Measurements from ENCODE around the gene ZSWIM4. TPM values are rescaled to one million over a fixed set of nuclear protein-coding genes. Genes with fewer than 3 reads are reported as not detected.

The ZSWIM4 gene
- total and polyA plus RNA-seq, 7 experiments from 2014 or later: 0.73 to 7.8 (median 5.5) TPM

GRCh38 chr19:13833330-13834243 is 38.3 kb downstream of the ZSWIM4 start:
- H3K4me3 ChIP-seq (ENCODE audit: low read length): peak overlapping the region; percentile 70
- peaks cover 0 to 18% (median 0%) of the 10 kb centered on the region in 5 donors for H3K36me3 Mint-ChIP-seq

GRCh38 chr19:13834244-13835069 is 39.2 kb downstream of the ZSWIM4 start:
- intact Hi-C loops (cut with micrococcal nuclease): no loop called here
- H3K4me1 ChIP-seq (ENCODE audit: control insufficient read depth in 2 of 2, insufficient read depth in 2 of 2, low read length in 2 of 2): peaks cover 40 to 46% of the 10 kb centered on the region in 2 donors
- CTCF ChIA-PET: interaction anchor here (0.5 to 0.6 kb wide), 2 partner anchors 27 to 386 kb away, joined by 4 to 5 read pairs; no protein-coding TSS in a partner anchor
- Mint-ChIP-seq H3K36me3 (peaks cover 0 to 22% (median 0%) of the 10 kb centered on the region in 5 donors), H3K4me3 (peak overlapping the region; percentile 79 to 93 (median 88)), H3K27ac (peak overlapping the region; percentile 88 to 97 (median 91)), H3K27me3 (no peaks in the 10 kb centered on the region), H3K9me3 (no peaks in the 10 kb centered on the region), H3K4me1 (peaks cover 15 to 49% (median 40%) of the 10 kb centered on the region in 7 donors)
- peak overlapping the region; percentile 85 for H3K27ac ChIP-seq (ENCODE audit: low read depth, low read length)
- no peaks in the 10 kb centered on the region for H3K27me3 ChIP-seq (ENCODE audit: control insufficient read depth in 2 of 2, insufficient read depth in 2 of 2, low read length in 2 of 2)
- DNase-seq (peak in 1 of 9 donors; percentile 27), ATAC-seq (no peak)
- POLR2A ChIA-PET: interaction anchor here (1.0 to 3.4 kb wide), 4 partner anchors 12 to 46 kb away, joined by 3 to 20 read pairs (median 5); no protein-coding TSS in a partner anchor
- no peaks in the 10 kb centered on the region for H3K36me3 ChIP-seq (ENCODE audit: control insufficient read depth in 2 of 3, insufficient read depth in 3 of 3, low read length in 3 of 3)
- no peaks in the 10 kb centered on the region for H3K9me3 ChIP-seq (ENCODE audit: control insufficient read depth in 2 of 3, low read length in 3 of 3)
- H3K4me3 ChIP-seq (ENCODE audit: low read length): peak overlapping the region; percentile 70

More at GRCh38 chr19:13833330-13834243, 38.3 kb downstream of the ZSWIM4 start:
- no peaks in the 10 kb centered on the region for H3K9me3 ChIP-seq (ENCODE audit: control insufficient read depth in 2 of 3, low read length in 3 of 3)
- intact Hi-C loops (cut with micrococcal nuclease): loop anchor here (1.0 to 2.0 kb wide), 7 partner anchors 9 to 73 kb away; partner anchors contain the start of genes BRME1 (in 1 of the 2), CC2D1A (in 1 of the 2) and ZSWIM4 (in 1 of the 2)
- peak; percentile 88 to 97 (median 92) for DNase-seq
- peak overlapping the region; percentile 88 to 97 (median 91) for H3K27ac Mint-ChIP-seq
- H3K4me1 Mint-ChIP-seq: peaks cover 15 to 41% (median 36%) of the 10 kb centered on the region in 7 donors
- no peaks in the 10 kb centered on the region for H3K36me3 ChIP-seq (ENCODE audit: control insufficient read depth in 2 of 3, insufficient read depth in 3 of 3, low read length in 3 of 3)
- no peaks in the 10 kb centered on the region for H3K9me3 Mint-ChIP-seq
- H3K27me3 ChIP-seq (ENCODE audit: control insufficient read depth in 2 of 2, insufficient read depth in 2 of 2, low read length in 2 of 2): no peaks in the 10 kb centered on the region
- no peaks in the 10 kb centered on the region for H3K27me3 Mint-ChIP-seq
- peak overlapping the region; percentile 85 for H3K27ac ChIP-seq (ENCODE audit: low read depth, low read length)
- H3K4me1 ChIP-seq (ENCODE audit: control insufficient read depth in 2 of 2, insufficient read depth in 2 of 2, low read length in 2 of 2): peaks cover 31 to 41% of the 10 kb centered on the region in 2 donors
- peak overlapping the region; percentile 79 to 93 (median 88) for H3K4me3 Mint-ChIP-seq
- peak; percentile 69 for ATAC-seq
- CTCF ChIA-PET: interaction anchor here (0.5 to 0.6 kb wide), 2 partner anchors 28 to 387 kb away, joined by 4 to 5 read pairs; no protein-coding TSS in a partner anchor
- POLR2A ChIA-PET: interaction anchor here (0.9 to 1.9 kb wide), 4 partner anchors 8 to 45 kb away, joined by 3 to 7 read pairs (median 4); no protein-coding TSS in a partner anchor

GRCh38 chr19:13835791-13836723 is 40.8 kb downstream of the ZSWIM4 start:
- Mint-ChIP-seq H3K4me3 (peak overlapping the region in 9 of 10 donors; percentile 33 to 88 (median 73)), H3K9me3 (no peaks in the 10 kb centered on the region), H3K4me1 (peaks cover 25 to 65% (median 52%) of the 10 kb centered on the region in 7 donors), H3K27me3 (no peaks in the 10 kb centered on the region), H3K36me3 (peaks cover 0 to 26% (median 0%) of the 10 kb centered on the region in 5 donors), H3K27ac (peak overlapping the region; percentile 93 to 99 (median 97))
- ATAC-seq (no peak), DNase-seq (peak in 1 of 9 donors; percentile 45)
- CTCF ChIA-PET: interaction anchor here (0.5 to 2.2 kb wide), 8 partner anchors 11 to 196 kb away, joined by 3 to 13 read pairs (median 6); no protein-coding TSS in a partner anchor
- Histone ChIP-seq H3K4me3 (ENCODE audit: low read length) (peak overlapping the region; percentile 43), H3K27me3 (ENCODE audit: control insufficient read depth in 2 of 2, insufficient read depth in 2 of 2, low read length in 2 of 2) (no peaks in the 10 kb centered on the region), H3K9me3 (ENCODE audit: control insufficient read depth in 2 of 3, low read length in 3 of 3) (no peaks in the 10 kb centered on the region), H3K27ac (ENCODE audit: low read depth, low read length) (peak overlapping the region; percentile 91), H3K4me1 (ENCODE audit: control insufficient read depth in 2 of 2, insufficient read depth in 2 of 2, low read length in 2 of 2) (peaks cover 56 to 58% of the 10 kb centered on the region in 2 donors), H3K36me3 (ENCODE audit: control insufficient read depth in 2 of 3, insufficient read depth in 3 of 3, low read length in 3 of 3) (no peaks in the 10 kb centered on the region)
- intact Hi-C loops (cut with micrococcal nuclease): loop anchor here in 1 of 2 donors (1.0 kb wide), 1 partner anchor 25 kb away; no protein-coding TSS in a partner anchor
- POLR2A ChIA-PET: interaction anchor here (0.6 to 3.4 kb wide), 10 partner anchors 10 to 558 kb away, joined by 3 to 20 read pairs (median 8); partner anchors contain the start of genes ASF1B and ZSWIM4

- ChIA-PET CTCF (interaction anchor here (0.9 to 1.6 kb wide), 2 partner anchors 23 to 53 kb away, joined by 5 to 9 read pairs; no protein-coding TSS in a partner anchor), POLR2A (interaction anchor here (0.8 to 1.8 kb wide), 6 partner anchors 9 to 50 kb away, joined by 3 to 10 read pairs (median 5); partner anchors contain the start of gene ZSWIM4)
- peaks cover 19 to 76% (median 55%) of the 10 kb centered on the region in 7 donors for H3K4me1 Mint-ChIP-seq
- H3K27ac Mint-ChIP-seq: peak overlapping the region; percentile 90 to 98 (median 94)
- no peaks in the 10 kb centered on the region for H3K27me3 Mint-ChIP-seq
- no peak for ATAC-seq
- no peaks in the 10 kb centered on the region for H3K9me3 ChIP-seq (ENCODE audit: control insufficient read depth in 2 of 3, low read length in 3 of 3)
- peaks cover 0 to 24% (median 0%) of the 10 kb centered on the region in 5 donors for H3K36me3 Mint-ChIP-seq
- no peaks in the 10 kb centered on the region for H3K9me3 Mint-ChIP-seq
- H3K4me3 Mint-ChIP-seq: peak overlapping the region; percentile 48 to 96 (median 86)
- H3K4me1 ChIP-seq (ENCODE audit: control insufficient read depth in 2 of 2, insufficient read depth in 2 of 2, low read length in 2 of 2): peaks cover 65 to 73% of the 10 kb centered on the region in 2 donors
- H3K27ac ChIP-seq (ENCODE audit: low read depth, low read length): peak overlapping the region; percentile 91
- intact Hi-C loops (cut with micrococcal nuclease): loop anchor here (1.0 kb wide), 3 partner anchors 9 to 43 kb away; partner anchors contain the start of gene ZSWIM4 (in 1 of the 2)
- H3K27me3 ChIP-seq (ENCODE audit: control insufficient read depth in 2 of 2, insufficient read depth in 2 of 2, low read length in 2 of 2): no peaks in the 10 kb centered on the region
- H3K36me3 ChIP-seq (ENCODE audit: control insufficient read depth in 2 of 3, insufficient read depth in 3 of 3, low read length in 3 of 3): no peaks in the 10 kb centered on the region
- no peak for DNase-seq
- H3K4me3 ChIP-seq (ENCODE audit: low read length): peak overlapping the region; percentile 50
These were observed 43.3 kb downstream of the ZSWIM4 start for GRCh38 chr19:13838435-13839129.

Measured in naive thymus-derived CD4-positive, alpha-beta T cell (primary cell).